CD4-positive, alpha-beta T cell (primary cell): ENCODE results near the gene PPARG. TPM values are rescaled to one million over a fixed set of nuclear protein-coding genes. Genes with fewer than 3 reads are reported as not detected.

ENCODE experiments used
- ATAC-seq: fragments of 200-7000 bp; cut with Tn5 transposase; one replicate; pipeline ENCODE4 v1.10.0; 2022; ENCODE audit warnings: mild to moderate bottlenecking; ENCODE audit not compliant: poor library complexity
- CTCF ChIA-PET: fragments of 350-600 bp; sonication (Branson Sonifier 250); formaldehyde crosslinking; loops from one replicate; lab custom pipeline; 2021; ENCODE audit warnings: antibody characterized with exemption, inconsistent platforms; lab: Charles Lee
- POLR2A ChIA-PET: fragments of 350-600 bp; sonication (Branson Sonifier 250); formaldehyde crosslinking; loops from one replicate; lab custom pipeline; 2021; ENCODE audit warnings: antibody characterized with exemption, inconsistent platforms; lab: Charles Lee
- DNase-seq, 14 experiments: peaks; one replicate each; pipeline ENCODE4 v3.0.0-alpha.2; 2013 to 2020; ENCODE audit warnings: mixed read lengths in 2 of 14
- H3K27ac ChIP-seq, 2 donors: one replicate each; pipeline versions ENCODE4 v1.5.1 to v1.7.0; 2013; ENCODE audit warnings: low read length in 2 of 2, low read depth in 1 of 2, mild to moderate bottlenecking in 1 of 2
- H3K27me3 ChIP-seq, 2 experiments: 1 replicate in 1 of 2; 2 replicates in 1 of 2; pipeline versions ENCODE4 v1.6.1 to v1.7.0; 2013; ENCODE audit warnings: low read length in 2 of 2, control low read depth in 1 of 2, mild to moderate bottlenecking in 1 of 2, moderate library complexity in 1 of 2; ENCODE audit not compliant: insufficient read depth in 2 of 2, control insufficient read depth in 1 of 2
- H3K36me3 ChIP-seq: one replicate; pipeline ENCODE4 v1.6.1; 2013; ENCODE audit warnings: low read length, control low read depth; ENCODE audit not compliant: insufficient read depth
- H3K4me1 ChIP-seq: one replicate; pipeline ENCODE4 v1.6.1; 2013; ENCODE audit warnings: low read length, control low read depth; ENCODE audit not compliant: insufficient read depth
- H3K4me3 ChIP-seq: one replicate; pipeline ENCODE4 v1.5.1; 2013; ENCODE audit warnings: mild to moderate bottlenecking, low read length, moderate library complexity
- H3K9me3 ChIP-seq, 2 experiments: 1 replicate in 1 of 2; 2 replicates in 1 of 2; pipeline versions ENCODE4 v1.6.1 to v1.7.0; 2013; ENCODE audit warnings: low read length in 2 of 2, mild to moderate bottlenecking in 2 of 2, control low read depth in 1 of 2, moderate library complexity in 1 of 2; ENCODE audit not compliant: control insufficient read depth in 1 of 2, insufficient read depth in 1 of 2
- H3K27ac Mint-ChIP-seq: one replicate; pipeline ENCODE4 v1.8.0; 2020; ENCODE audit warnings: mixed read lengths
- H3K27me3 Mint-ChIP-seq: one replicate; pipeline ENCODE4 v1.8.0; 2021; ENCODE audit warnings: mixed read lengths
- H3K36me3 Mint-ChIP-seq: one replicate; pipeline ENCODE4 v1.8.0; 2021; ENCODE audit warnings: low read depth, mixed read lengths
- H3K4me1 Mint-ChIP-seq: one replicate; pipeline ENCODE4 v1.8.0; 2021; ENCODE audit warnings: low read depth, mixed read lengths
- H3K4me3 Mint-ChIP-seq: one replicate; pipeline ENCODE4 v1.8.0; 2020; ENCODE audit warnings: mild to moderate bottlenecking, mixed read lengths
- H3K9me3 Mint-ChIP-seq: one replicate; pipeline ENCODE4 v1.8.0; 2020; ENCODE audit warnings: mixed read lengths
- intact Hi-C, 2 experiments: fragments of 100-400 bp; cut with DNase I in 1 of 2; cut with micrococcal nuclease in 1 of 2; formaldehyde crosslinking; loops; one replicate each; pipeline versions ENCODE4 v1.15.1 to v1.9.0; 2023 to 2025; cut with DNase I, micrococcal nuclease
- total RNA-seq, 174 experiments: library from RNA in 2 of 174; stranded (reverse) in 2 of 174; gene quantifications; one replicate each; pipeline ENCODE4 v1.2.3 and lab custom pipeline; 2021 to 2026
- TF ChIP-seq, protein P1 (sequence below): fragments of 200-600 bp; IDR thresholded peaks from one replicate; pipeline ENCODE4 v1.8.0; 2022; ENCODE audit warnings: antibody characterized with exemption, mild to moderate bottlenecking

The PPARG gene
- total RNA-seq, 2 experiments from 2014 or later = 0.27 to 0.75 TPM

DNA sequence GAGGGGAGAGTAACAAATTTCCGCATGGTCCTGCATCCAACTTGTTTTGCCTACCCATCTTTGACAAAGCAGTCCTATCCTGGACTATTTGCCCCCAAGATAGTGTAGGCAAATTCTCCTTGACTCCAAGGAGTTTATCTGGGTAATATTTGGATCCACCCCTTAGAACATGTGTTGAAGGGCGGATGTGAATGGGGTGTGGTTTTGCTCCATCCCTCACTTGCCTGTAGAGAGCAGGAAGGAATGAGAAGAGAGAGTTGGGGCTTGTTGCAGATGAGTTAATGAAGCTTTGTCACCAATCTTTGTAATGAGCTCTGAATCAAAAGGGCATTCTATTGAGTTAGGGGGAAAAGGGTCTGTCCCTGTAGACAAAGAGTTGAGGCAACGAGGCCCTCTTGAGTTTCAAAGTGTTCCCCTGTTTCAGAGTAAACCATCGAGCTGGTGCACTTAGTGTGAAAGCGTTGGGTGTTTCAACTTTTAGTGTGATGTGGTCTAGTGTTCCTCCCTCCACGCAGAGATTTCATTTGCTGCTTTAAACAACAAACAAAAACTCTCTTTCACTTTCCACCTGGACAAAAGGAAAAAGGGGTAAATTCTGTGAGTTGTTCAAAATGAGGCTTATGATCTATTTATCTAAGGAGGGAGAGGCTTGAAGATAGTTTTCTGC, 42.2 kb upstream of the PPARG start:
- ChIA-PET POLR2A (no interaction called here), CTCF (no interaction called here)
- H3K4me3 ChIP-seq = no peak overlapping the region
- no peak overlapping the region for H3K4me3 Mint-ChIP-seq
- H3K27ac Mint-ChIP-seq = no peak overlapping the region
- TF ChIP-seq, protein P1, sequence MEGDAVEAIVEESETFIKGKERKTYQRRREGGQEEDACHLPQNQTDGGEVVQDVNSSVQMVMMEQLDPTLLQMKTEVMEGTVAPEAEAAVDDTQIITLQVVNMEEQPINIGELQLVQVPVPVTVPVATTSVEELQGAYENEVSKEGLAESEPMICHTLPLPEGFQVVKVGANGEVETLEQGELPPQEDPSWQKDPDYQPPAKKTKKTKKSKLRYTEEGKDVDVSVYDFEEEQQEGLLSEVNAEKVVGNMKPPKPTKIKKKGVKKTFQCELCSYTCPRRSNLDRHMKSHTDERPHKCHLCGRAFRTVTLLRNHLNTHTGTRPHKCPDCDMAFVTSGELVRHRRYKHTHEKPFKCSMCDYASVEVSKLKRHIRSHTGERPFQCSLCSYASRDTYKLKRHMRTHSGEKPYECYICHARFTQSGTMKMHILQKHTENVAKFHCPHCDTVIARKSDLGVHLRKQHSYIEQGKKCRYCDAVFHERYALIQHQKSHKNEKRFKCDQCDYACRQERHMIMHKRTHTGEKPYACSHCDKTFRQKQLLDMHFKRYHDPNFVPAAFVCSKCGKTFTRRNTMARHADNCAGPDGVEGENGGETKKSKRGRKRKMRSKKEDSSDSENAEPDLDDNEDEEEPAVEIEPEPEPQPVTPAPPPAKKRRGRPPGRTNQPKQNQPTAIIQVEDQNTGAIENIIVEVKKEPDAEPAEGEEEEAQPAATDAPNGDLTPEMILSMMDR = no peak
- no peaks in the 10 kb centered on the region for H3K36me3 ChIP-seq
- H3K9me3 ChIP-seq = peaks cover 0 to 12% of the 10 kb centered on the region in 2 experiments
- no peaks in the 10 kb centered on the region for H3K36me3 Mint-ChIP-seq
- intact Hi-C loops = no loop called here
- peaks cover 5% of the 10 kb centered on the region for H3K9me3 Mint-ChIP-seq
- no peaks in the 10 kb centered on the region for H3K4me1 Mint-ChIP-seq
- no peaks in the 10 kb centered on the region for H3K4me1 ChIP-seq
- peaks cover 30% of the 10 kb centered on the region for H3K27me3 Mint-ChIP-seq
- DNase-seq (no peak), ATAC-seq (no peak)
- no peak overlapping the region for H3K27ac ChIP-seq
- H3K27me3 ChIP-seq = peaks cover 4 to 8% of the 10 kb centered on the region in 2 experiments

DNA sequence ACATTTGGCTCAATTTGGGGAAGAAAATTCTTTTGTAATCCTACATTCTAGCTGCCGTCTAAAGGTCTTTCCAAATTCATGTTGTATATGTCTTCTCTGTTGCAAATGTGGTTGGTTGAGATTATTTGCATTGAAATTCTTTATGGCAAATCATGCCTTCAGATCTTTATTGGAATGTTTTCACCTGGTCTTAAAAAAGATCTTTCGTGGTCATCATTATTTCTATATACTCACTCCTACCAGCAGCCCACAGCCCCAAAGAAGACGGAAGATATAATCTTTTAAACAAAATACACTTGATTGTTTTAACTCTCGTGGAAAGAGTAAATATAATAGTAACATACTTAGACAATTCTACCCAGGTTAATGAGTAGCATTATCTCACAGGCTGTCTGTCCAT, 41.5 kb upstream of the PPARG start:
- Histone ChIP-seq H3K9me3 (peaks cover 0 to 12% of the 10 kb centered on the region in 2 experiments), H3K4me1 (no peaks in the 10 kb centered on the region), H3K4me3 (no peak overlapping the region), H3K27ac (no peak overlapping the region), H3K27me3 (peaks cover 4 to 8% of the 10 kb centered on the region in 2 experiments), H3K36me3 (no peaks in the 10 kb centered on the region)
- Mint-ChIP-seq H3K36me3 (no peaks in the 10 kb centered on the region), H3K9me3 (peaks cover 5% of the 10 kb centered on the region), H3K4me1 (no peaks in the 10 kb centered on the region), H3K27me3 (peaks cover 30% of the 10 kb centered on the region), H3K4me3 (no peak overlapping the region), H3K27ac (no peak overlapping the region)
- TF ChIP-seq, protein P1 = no peak
- ATAC-seq = no peak
- intact Hi-C loops = no loop called here
- POLR2A ChIA-PET = no interaction called here
- CTCF ChIA-PET = no interaction called here
- no peak for DNase-seq

DNA sequence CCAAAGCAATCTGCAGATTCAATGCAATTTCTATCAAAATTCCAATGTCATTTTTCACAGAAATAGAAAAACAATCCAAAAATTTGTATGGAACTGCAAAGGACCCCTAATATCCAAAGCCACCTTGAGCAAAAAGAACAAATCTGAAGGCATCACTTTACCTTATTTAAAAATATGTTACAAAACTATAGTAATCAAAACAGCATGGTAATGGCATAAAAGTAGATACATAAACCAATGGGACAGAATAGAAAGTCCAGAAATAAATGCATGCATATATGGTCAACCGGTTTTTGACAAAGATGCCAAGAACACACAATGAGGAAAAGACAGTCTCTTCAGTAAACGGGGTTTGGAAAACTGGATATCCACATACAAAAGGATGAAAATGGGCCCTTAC, 39.4 kb upstream of the PPARG start:
- Histone ChIP-seq H3K4me3 (no peak overlapping the region), H3K27me3 (peaks cover 4 to 5% of the 10 kb centered on the region in 2 experiments), H3K9me3 (peaks cover 0 to 12% of the 10 kb centered on the region in 2 experiments), H3K36me3 (no peaks in the 10 kb centered on the region), H3K4me1 (no peaks in the 10 kb centered on the region), H3K27ac (no peak overlapping the region)
- H3K36me3 Mint-ChIP-seq = no peaks in the 10 kb centered on the region
- no peaks in the 10 kb centered on the region for H3K4me1 Mint-ChIP-seq
- H3K27ac Mint-ChIP-seq = no peak overlapping the region
- no peak for DNase-seq
- peaks cover 5% of the 10 kb centered on the region for H3K9me3 Mint-ChIP-seq
- intact Hi-C loops = no loop called here
- peaks cover 30% of the 10 kb centered on the region for H3K27me3 Mint-ChIP-seq
- CTCF ChIA-PET = no interaction called here
- TF ChIP-seq, protein P1 = no peak
- POLR2A ChIA-PET = no interaction called here
- no peak for ATAC-seq
- no peak overlapping the region for H3K4me3 Mint-ChIP-seq
